Endodermal cell (in vitro differentiated cells): ENCODE results near the gene TRPM4. TPM values are rescaled to one million over a fixed set of nuclear protein-coding genes. Genes with fewer than 3 reads are reported as not detected.

Experiments used
- DNase-seq: peaks from one replicate; pipeline ENCODE4 v3.0.0-alpha.2; 2017
- H3K27ac ChIP-seq: 2 replicates; pipeline ENCODE4 v1.5.1; 2013; ENCODE audit warnings: mild to moderate bottlenecking, low read depth, low read length, moderate library complexity
- H3K27me3 ChIP-seq: 2 replicates; pipeline ENCODE4 v1.6.1; 2013; ENCODE audit warnings: mild to moderate bottlenecking, low read length, moderate library complexity; ENCODE audit not compliant: insufficient read depth, control insufficient read depth, poor library complexity, severe bottlenecking
- H3K36me3 ChIP-seq: 2 replicates; pipeline ENCODE4 v1.7.0; 2013; ENCODE audit warnings: mild to moderate bottlenecking, low read length, moderate library complexity; ENCODE audit not compliant: control insufficient read depth, insufficient read depth
- H3K4me1 ChIP-seq: one replicate; pipeline ENCODE4 v1.7.0; 2013; ENCODE audit warnings: low read length; ENCODE audit not compliant: control insufficient read depth, insufficient read depth
- H3K4me3 ChIP-seq: 2 replicates; pipeline ENCODE4 v1.5.1; 2013; ENCODE audit warnings: mild to moderate bottlenecking, low read length, moderate library complexity
- H3K9ac ChIP-seq: 2 replicates; pipeline ENCODE4 v1.6.1; 2013; ENCODE audit warnings: mild to moderate bottlenecking, low read length, moderate library complexity; ENCODE audit not compliant: poor library complexity, severe bottlenecking; ENCODE audit errors: extremely low read depth
- H3K9me3 ChIP-seq: 2 replicates; pipeline ENCODE4 v1.6.1; 2013; ENCODE audit warnings: mild to moderate bottlenecking, low read length, moderate library complexity; ENCODE audit not compliant: control insufficient read depth
- H3K27ac Mint-ChIP-seq: 2 replicates; pipeline ENCODE4 v1.8.0; 2020; ENCODE audit warnings: mixed read lengths
- H3K27me3 Mint-ChIP-seq: 2 replicates; pipeline ENCODE4 v1.8.0; 2021; ENCODE audit warnings: mild to moderate bottlenecking, mixed read lengths; ENCODE audit not compliant: insufficient read depth
- H3K36me3 Mint-ChIP-seq: 2 replicates; pipeline ENCODE4 v1.8.0; 2020; ENCODE audit warnings: low read depth, mixed read lengths
- H3K4me1 Mint-ChIP-seq: 2 replicates; pipeline ENCODE4 v1.8.0; 2020; ENCODE audit warnings: mixed read lengths
- H3K4me3 Mint-ChIP-seq: 2 replicates; pipeline ENCODE4 v1.8.0; 2020; ENCODE audit warnings: mild to moderate bottlenecking, moderate library complexity, mixed read lengths
- H3K9me3 Mint-ChIP-seq: 2 replicates; pipeline ENCODE4 v1.8.0; 2020; ENCODE audit warnings: mild to moderate bottlenecking, mixed read lengths
- CTCF ChIP-seq: fragments of 200-600 bp; sonication (generic); conservative IDR thresholded peaks from 2 replicates; pipeline ENCODE4 v1.5.0; 2021; ENCODE audit warnings: antibody characterized with exemption, mild to moderate bottlenecking
- WGBS, 2 experiments: methylation state at CpG; one replicate each; pipeline versions ENCODE4 v1.1.5 to v1.1.7; 2013; ENCODE audit warnings: missing lambda C conversion rate in 2 of 2, mixed read lengths in 1 of 2; ENCODE audit not compliant: insufficient coverage in 1 of 2, insufficient read length in 1 of 2; 5-methylcytosine and 5-hydroxymethylcytosine counted together
- total RNA-seq, 2 donors: library from RNA; stranded (reverse); fragmentation: NEBNext Ultra II Directional in 1 of 2; extraction: Animal tissue kit (Norgen Biotek cat#: 25700) in 1 of 2; gene quantifications; 2 replicates in 1 of 2; 3 replicates in 1 of 2; pipeline ENCODE4 v1.2.1, GENCODE V29; 2021

TRPM4 gene
- total RNA-seq, 2 donors from 2014 or later: 22.0 to 33.3 TPM

- WGBS, 2 experiments: 94% methylated on average over 9 of the region's 9 CpGs
- Histone ChIP-seq H3K4me3 (no peak overlapping the region), H3K4me1 (no peaks in the 10 kb centered on the region), H3K27me3 (no peaks in the 10 kb centered on the region), H3K9ac (no peak overlapping the region), H3K36me3 (peaks cover 21% of the 10 kb centered on the region), H3K9me3 (no peaks in the 10 kb centered on the region), H3K27ac (no peak overlapping the region)
- Mint-ChIP-seq H3K4me1 (peaks cover 7% of the 10 kb centered on the region), H3K27me3 (peaks cover 15% of the 10 kb centered on the region), H3K4me3 (no peak overlapping the region), H3K36me3 (peaks cover 5% of the 10 kb centered on the region), H3K9me3 (peaks cover 6% of the 10 kb centered on the region), H3K27ac (no peak overlapping the region)
- TF ChIP-seq CTCF: no peak
- DNase-seq: no peak
Observed at GRCh38 chr19:49214701-49215100, 57.1 kb downstream of the TRPM4 start.

DNA sequence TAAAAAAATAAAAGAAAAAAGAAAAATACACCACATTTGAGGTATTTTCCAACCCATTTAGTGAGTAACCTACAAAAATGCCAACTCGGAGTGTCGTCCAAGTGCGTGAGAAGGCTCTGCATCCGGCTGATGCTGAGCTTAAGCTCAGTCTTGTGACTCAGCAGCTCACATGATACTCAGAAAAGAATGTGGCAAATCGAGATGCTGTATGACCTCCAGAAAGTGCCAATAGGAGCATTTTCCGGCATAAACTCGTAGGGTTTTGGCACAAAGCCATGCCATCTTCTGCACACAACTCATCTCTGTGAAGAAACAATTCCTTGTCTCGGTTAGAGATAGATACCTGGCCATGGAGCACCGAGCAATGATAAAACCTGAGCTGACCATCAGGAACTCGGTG is 58.5 kb downstream of the TRPM4 start:
- Mint-ChIP-seq H3K4me1 (peaks cover 4% of the 10 kb centered on the region), H3K4me3 (no peak overlapping the region), H3K27ac (no peak overlapping the region), H3K27me3 (peaks cover 14% of the 10 kb centered on the region), H3K9me3 (no peaks in the 10 kb centered on the region), H3K36me3 (peaks cover 3% of the 10 kb centered on the region)
- H3K4me3 ChIP-seq: no peak overlapping the region
- no peaks in the 10 kb centered on the region for H3K27me3 ChIP-seq
- WGBS, 2 experiments: 79 to 80% methylated on average over 10 of the region's 10 CpGs
- no peak overlapping the region for H3K27ac ChIP-seq
- H3K9ac ChIP-seq: no peak overlapping the region
- H3K4me1 ChIP-seq: no peaks in the 10 kb centered on the region
- no peak for DNase-seq
- no peaks in the 10 kb centered on the region for H3K9me3 ChIP-seq
- H3K36me3 ChIP-seq: peaks cover 13% of the 10 kb centered on the region
- no peak for TF ChIP-seq CTCF

DNA sequence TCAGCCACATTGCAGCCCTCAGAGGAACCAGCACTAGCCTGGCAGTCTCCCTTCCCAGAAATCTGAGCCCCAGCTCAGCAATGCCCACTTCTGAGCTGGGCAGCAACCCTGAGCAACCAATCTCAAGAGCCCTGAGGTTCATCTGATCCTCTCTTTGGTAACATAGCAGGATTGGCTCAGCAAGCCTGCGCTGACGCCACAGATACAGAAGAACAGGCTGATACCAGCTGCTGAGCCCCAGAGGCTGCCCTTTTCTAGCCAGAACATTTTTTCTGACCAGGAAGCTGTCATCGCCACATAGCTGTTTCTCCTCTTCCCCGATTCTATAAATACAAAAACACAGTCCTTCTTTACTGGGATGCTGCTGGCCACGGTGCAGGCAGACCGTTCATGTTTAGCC is 59.8 kb downstream of the TRPM4 start:
- Histone ChIP-seq H3K4me3 (no peak overlapping the region), H3K9ac (no peak overlapping the region), H3K9me3 (no peaks in the 10 kb centered on the region), H3K27ac (no peak overlapping the region), H3K36me3 (peaks cover 9% of the 10 kb centered on the region), H3K27me3 (no peaks in the 10 kb centered on the region), H3K4me1 (no peaks in the 10 kb centered on the region)
- Mint-ChIP-seq H3K4me1 (no peaks in the 10 kb centered on the region), H3K4me3 (no peak overlapping the region), H3K27ac (no peak overlapping the region), H3K9me3 (no peaks in the 10 kb centered on the region), H3K27me3 (peaks cover 10% of the 10 kb centered on the region), H3K36me3 (peaks cover 3% of the 10 kb centered on the region)
- no peak for DNase-seq
- 87% methylated on average over 6 of the region's 6 CpGs for WGBS, 2 experiments
- no peak for TF ChIP-seq CTCF
